ENCODE results near the gene CCDC116. TPM values are rescaled to one million over a fixed set of nuclear protein-coding genes. Genes with fewer than 3 reads are reported as not detected.

Gene CCDC116, protein sequence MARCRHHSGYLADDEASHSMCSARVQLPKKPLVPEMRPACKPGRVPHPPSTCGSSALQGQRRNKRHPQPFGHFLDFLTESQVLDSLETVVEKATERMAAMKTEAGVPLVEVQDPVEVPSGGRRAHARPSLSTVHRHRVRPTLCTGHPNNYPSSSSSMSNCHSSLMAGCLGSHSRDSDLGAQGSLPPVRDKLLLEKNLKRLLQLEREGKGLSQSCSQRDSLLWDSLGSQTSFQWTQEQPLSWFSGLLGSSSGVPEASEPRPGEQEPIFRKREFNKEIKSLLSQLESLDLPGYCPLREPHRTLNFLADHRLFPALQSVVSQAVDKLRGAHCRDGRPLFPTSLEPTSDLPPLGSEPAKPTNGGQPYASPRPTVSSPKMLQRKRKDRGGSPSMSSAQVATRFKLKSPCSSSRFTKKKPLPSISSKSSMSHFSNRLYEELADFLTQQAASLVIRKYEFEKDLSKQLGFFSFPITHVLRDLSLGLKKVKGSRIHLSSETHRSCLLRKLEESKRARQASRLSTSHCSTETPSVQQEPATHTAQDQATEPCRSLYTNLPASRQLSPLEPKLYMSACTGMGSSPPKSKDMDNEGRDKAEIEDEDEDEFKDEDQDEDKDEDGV
- 1.0 and 1.2 TPM in 2 replicates for total RNA-seq

DNA sequence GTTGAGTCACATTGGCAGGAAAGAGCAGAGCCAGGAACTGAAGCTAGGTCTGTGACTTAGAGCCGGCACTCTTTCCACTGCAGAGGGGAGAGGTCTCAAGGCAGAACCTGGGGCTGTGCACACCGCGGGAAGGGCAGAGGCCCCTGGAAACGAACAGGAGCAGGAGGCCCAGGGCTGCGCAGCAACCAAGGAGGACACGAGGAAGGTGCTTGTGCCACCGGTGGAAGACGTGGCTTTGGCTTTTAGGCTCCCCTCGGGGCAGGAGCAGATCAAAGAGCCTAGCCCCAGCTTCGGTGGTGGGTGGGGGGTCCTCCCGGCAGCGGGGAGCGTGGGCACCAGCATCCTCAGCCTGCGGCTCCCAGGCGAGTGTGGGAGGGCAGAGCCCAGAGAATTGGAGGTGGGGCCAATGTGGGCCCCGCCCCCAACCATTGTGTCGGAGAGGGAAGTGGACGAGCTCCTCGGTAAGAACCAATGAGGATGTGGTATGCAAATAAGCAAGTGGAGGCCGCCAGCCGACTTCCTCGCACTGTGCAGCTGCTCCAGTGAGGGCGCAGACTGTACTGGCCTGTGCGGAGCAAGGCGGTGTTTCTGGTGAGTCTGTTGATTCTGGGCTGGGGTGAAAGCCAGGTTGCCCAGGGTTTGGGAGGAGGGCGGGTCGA, at the start of gene CCDC116:
Gene CCDC116 (plus strand): TSS at position 524 of the 659 bp plus-strand sequence. CDS start 422 bp downstream, outside the sequence.
- H3K36me3 Mint-ChIP-seq (ENCODE audit: low read depth), result peaks cover 15% of the 10 kb centered on the region
- ChIA-PET CTCF (interaction anchor here (4.3 kb wide), 1 partner anchor 10 kb away, joined by 65 read pairs; the partner anchor contains the start of gene SDF2L1), POLR2A (interaction anchor here (7.4 kb wide), 1 partner anchor 10 kb away, joined by 110 read pairs; the partner anchor contains the start of gene SDF2L1)
- no peak within 1 kb of the TSS for H3K4me3 Mint-ChIP-seq
- H3K27ac Mint-ChIP-seq, result no peak within 1 kb of the TSS
- intact Hi-C loops (cut with micrococcal nuclease), result no loop called here
- DNase-seq (no peak), ATAC-seq (ENCODE audit: low read depth) (no peak)
- TF ChIP-seq, protein P1, sequence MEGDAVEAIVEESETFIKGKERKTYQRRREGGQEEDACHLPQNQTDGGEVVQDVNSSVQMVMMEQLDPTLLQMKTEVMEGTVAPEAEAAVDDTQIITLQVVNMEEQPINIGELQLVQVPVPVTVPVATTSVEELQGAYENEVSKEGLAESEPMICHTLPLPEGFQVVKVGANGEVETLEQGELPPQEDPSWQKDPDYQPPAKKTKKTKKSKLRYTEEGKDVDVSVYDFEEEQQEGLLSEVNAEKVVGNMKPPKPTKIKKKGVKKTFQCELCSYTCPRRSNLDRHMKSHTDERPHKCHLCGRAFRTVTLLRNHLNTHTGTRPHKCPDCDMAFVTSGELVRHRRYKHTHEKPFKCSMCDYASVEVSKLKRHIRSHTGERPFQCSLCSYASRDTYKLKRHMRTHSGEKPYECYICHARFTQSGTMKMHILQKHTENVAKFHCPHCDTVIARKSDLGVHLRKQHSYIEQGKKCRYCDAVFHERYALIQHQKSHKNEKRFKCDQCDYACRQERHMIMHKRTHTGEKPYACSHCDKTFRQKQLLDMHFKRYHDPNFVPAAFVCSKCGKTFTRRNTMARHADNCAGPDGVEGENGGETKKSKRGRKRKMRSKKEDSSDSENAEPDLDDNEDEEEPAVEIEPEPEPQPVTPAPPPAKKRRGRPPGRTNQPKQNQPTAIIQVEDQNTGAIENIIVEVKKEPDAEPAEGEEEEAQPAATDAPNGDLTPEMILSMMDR (IDR thresholded peaks at IDR 0.05), result no peak
- H3K27me3 Mint-ChIP-seq, result no peaks in the 10 kb centered on the region
- no peaks in the 10 kb centered on the region for H3K9me3 Mint-ChIP-seq
- peaks cover 28% of the 10 kb centered on the region for H3K4me1 Mint-ChIP-seq

DNA sequence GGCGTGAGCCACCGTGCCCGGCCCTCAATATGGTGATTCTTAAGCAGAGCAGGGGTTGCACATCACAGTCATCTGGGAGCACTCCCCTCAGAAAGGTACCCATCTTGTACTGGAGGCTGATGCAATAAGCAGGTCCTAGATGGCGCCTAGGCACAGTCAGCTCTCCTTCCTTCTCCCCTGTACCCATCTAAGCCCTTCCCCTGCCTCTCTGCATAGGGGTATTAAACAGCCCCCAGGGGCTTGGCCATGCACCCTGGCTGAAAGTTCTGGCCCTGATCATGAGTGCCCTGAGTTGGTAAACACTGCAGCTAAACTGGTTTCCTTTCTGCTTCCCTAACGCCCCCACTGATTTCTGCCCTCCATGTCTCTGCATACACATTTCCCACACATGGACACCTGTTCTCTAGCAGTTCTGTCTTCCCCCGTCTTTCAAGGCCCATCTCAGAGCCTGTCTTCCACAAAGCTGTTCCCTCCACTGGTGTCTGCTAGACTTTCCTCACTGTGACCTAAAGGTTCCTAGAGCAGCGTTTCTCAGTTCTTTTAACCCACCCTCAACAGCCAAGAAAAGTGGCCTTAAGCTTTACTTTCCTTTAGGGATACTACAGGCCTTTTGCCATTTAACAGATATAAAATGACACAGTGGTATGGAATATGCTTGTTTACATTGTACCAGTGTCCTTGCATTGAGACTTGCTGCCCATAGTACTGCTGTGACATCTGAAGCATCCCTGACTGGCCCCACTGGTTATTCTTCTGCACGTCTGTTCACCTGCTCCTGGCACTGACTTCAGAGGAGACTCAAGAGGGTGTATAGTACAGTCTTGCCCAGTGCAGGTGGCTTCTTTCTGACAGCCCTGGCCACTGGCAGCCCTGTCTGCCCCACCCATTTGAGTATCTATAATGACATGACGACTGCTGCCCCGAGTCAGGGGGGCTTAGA, 49.5 kb upstream of the CCDC116 start:
- ChIA-PET CTCF (interaction anchor here (0.8 kb wide), 1 partner anchor 64 kb away, joined by 3 read pairs; no protein-coding TSS in a partner anchor), POLR2A (interaction anchor here (0.6 kb wide), 1 partner anchor 63 kb away, joined by 3 read pairs; no protein-coding TSS in a partner anchor)
- H3K9me3 Mint-ChIP-seq, result no peaks in the 10 kb centered on the region
- peaks cover 17% of the 10 kb centered on the region for H3K36me3 Mint-ChIP-seq (ENCODE audit: low read depth)
- intact Hi-C loops (cut with micrococcal nuclease), result no loop called here
- DNase-seq (no peak), ATAC-seq (ENCODE audit: low read depth) (no peak)
- H3K27me3 Mint-ChIP-seq, result no peaks in the 10 kb centered on the region
- TF ChIP-seq, protein P1 (IDR thresholded peaks at IDR 0.05), result no peak
- peak overlapping the region; percentile 74 for H3K27ac Mint-ChIP-seq
- no peak overlapping the region for H3K4me3 Mint-ChIP-seq
- peaks cover 52% of the 10 kb centered on the region for H3K4me1 Mint-ChIP-seq

DNA sequence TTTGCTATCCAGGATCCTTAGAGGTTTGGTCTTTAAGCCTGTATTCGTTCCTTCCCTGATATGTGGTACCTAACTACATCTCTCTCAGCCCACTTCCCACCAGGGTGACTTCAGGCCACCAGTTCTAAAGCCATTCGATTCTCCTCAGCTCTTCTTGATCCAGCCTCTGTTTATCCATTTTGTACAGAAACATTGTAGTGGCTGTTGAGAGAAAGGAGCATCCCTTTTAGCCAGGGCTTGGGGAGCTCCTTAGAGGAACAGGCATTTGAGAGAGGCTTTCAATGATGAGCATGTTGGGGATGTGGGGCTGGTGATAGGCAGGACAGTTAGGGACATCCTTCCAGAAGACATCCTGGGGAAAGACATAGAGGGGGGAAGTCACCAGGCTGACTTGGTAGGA, 47.2 kb upstream of the CCDC116 start:
- peaks cover 57% of the 10 kb centered on the region for H3K4me1 Mint-ChIP-seq
- H3K4me3 Mint-ChIP-seq, result no peak overlapping the region
- ChIA-PET POLR2A (interaction anchor here (0.6 kb wide), 1 partner anchor 44 kb away, joined by 5 read pairs; the partner anchor contains the start of gene YDJC), CTCF (no interaction called here)
- peak overlapping the region; percentile 32 for H3K27ac Mint-ChIP-seq
- DNase-seq, result no peak
- TF ChIP-seq, protein P1 (IDR thresholded peaks at IDR 0.05), result no peak
- intact Hi-C loops (cut with micrococcal nuclease), result loop anchor here (5.0 kb wide), 1 partner anchor 57 kb away; the partner anchor contains the start of gene SDF2L1
- H3K9me3 Mint-ChIP-seq, result no peaks in the 10 kb centered on the region
- peaks cover 22% of the 10 kb centered on the region for H3K36me3 Mint-ChIP-seq (ENCODE audit: low read depth)
- no peak for ATAC-seq (ENCODE audit: low read depth)
- H3K27me3 Mint-ChIP-seq, result no peaks in the 10 kb centered on the region

DNA sequence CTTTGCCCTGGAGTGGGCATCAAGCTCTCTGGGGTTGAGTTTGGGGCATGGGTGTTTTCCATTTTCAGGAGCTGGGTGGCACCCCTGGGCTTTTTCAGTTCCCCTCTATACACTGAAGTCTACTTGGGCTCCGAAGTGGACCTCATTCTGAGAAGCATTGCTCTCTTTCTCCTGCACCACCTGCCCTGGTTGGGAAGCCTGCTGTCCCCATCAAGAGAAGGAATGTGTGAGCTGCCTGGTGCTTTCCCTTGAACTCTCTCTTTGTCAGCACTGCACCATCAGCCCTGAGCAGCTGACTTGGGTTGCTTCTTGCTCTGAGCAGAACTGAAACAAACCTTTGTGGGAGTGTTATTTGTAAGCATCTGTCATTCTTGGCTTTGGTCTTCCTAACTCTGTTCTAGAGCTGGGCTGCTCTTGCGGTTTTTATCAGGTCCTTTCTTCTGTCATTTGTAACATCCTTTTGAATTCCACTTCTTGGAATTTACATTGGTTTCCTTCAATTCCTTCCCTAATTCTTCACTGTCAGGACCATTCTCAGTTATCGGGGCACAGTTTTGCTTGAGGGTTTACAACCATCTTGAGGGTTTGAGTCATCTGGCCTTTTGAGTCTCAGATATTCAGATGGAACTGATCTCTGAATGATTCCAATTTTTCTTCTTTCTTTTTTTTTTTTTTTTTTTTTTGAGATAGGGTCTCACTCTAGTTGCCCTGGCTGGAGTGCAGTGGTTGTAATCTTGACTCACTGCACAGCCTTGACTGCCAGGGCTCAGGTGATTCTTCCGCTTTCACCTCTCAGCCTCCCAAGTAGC, 44.6 kb upstream of the CCDC116 start:
- DNase-seq (peak; percentile 27), ATAC-seq (ENCODE audit: low read depth) (peak; percentile 88)
- no peaks in the 10 kb centered on the region for H3K27me3 Mint-ChIP-seq
- POLR2A ChIA-PET, result interaction anchor here (0.9 to 1.7 kb wide), 6 partner anchors 9 to 41 kb away, joined by 3 to 22 read pairs (median 4); partner anchors contain the start of gene YDJC
- TF ChIP-seq, protein P1 (IDR thresholded peaks at IDR 0.05), result no peak
- no peaks in the 10 kb centered on the region for H3K9me3 Mint-ChIP-seq
- intact Hi-C loops (cut with micrococcal nuclease), result loop anchor here (1.0 to 5.0 kb wide), 3 partner anchors 20 to 54 kb away; partner anchors contain the start of gene SDF2L1
- H3K36me3 Mint-ChIP-seq (ENCODE audit: low read depth), result peaks cover 35% of the 10 kb centered on the region
- H3K4me1 Mint-ChIP-seq, result peaks cover 66% of the 10 kb centered on the region
- H3K27ac Mint-ChIP-seq, result peak overlapping the region; percentile 83
- H3K4me3 Mint-ChIP-seq, result peak overlapping the region; percentile 45
- CTCF ChIA-PET, result interaction anchor here (1.3 to 1.4 kb wide), 2 partner anchors 41 to 59 kb away, joined by 5 to 7 read pairs; no protein-coding TSS in a partner anchor

Measured in activated B cell treated with CpG ODN at 0.5 μM for 24 hours (primary cell).